ENCODE measurements around the gene ZNF516.

Gene ZNF516

DNA sequence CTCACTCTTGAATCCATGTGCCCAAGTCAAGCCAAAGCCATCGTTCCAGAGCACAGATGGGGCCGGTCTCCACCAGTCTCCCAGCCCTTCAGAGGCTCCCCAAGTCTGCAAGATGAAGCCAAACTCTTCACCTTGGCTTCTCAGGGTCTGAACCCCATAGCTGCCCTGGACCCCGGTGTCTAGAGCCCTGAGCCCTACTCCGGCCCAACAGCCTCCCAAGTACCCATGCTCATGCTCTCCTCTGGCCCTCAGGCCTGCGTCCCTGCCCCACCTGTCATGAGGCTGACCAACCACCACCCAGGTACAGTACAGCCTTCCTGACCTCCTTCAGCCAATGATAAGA, 46.0 kb downstream of the ZNF516 start:
- Histone ChIP-seq H3K18ac (ENCODE audit: low read depth in 1 of 2, low read length in 2 of 2) (peak overlapping the region; percentile 11 to 14), H2BK12ac (ENCODE audit: low read length in 2 of 2) (peak overlapping the region; percentile 1 to 9), H3K27me3 (ENCODE audit: control insufficient read depth in 1 of 2, insufficient read depth in 1 of 2, low read length in 2 of 2) (no peaks in the 10 kb centered on the region), H2AFZ (ENCODE audit: low read depth, low read length) (no peak overlapping the region), H4K8ac (ENCODE audit: low read length) (peak overlapping the region; percentile 35), H2BK5ac (ENCODE audit: low read depth, low read length, poor library complexity, severe bottlenecking) (no peak overlapping the region), H2BK120ac (ENCODE audit: low read depth, low read length) (no peak overlapping the region), H3K4me2 (ENCODE audit: low read length, poor library complexity, severe bottlenecking) (no peak overlapping the region), H2AK5ac (ENCODE audit: low read length, severe bottlenecking) (peak overlapping the region; percentile 26), H4K91ac (ENCODE audit: low read length) (no peak overlapping the region), H3K9ac (ENCODE audit: low read length) (no peak overlapping the region), H3K23ac (ENCODE audit: low read length in 2 of 2) (no peak overlapping the region), H3K4me3 (ENCODE audit: insufficient read depth in 1 of 2, low read depth in 1 of 2, low read length in 2 of 2) (no peak overlapping the region), H2BK15ac (ENCODE audit: low read depth, poor library complexity, severe bottlenecking) (no peak overlapping the region), H3K4ac (ENCODE audit: low read depth in 1 of 2, low read length in 2 of 2) (peak overlapping the region in 1 of 2 experiments; percentile 47), H3K9me3 (ENCODE audit: control insufficient read depth, low read length) (no peaks in the 10 kb centered on the region), H3K14ac (ENCODE audit: low read length in 2 of 2) (no peak overlapping the region), H3K79me1 (replicated peaks; ENCODE audit: low read length, poor library complexity, severe bottlenecking) (peaks cover 8% of the 10 kb centered on the region), H3K27ac (ENCODE audit: low read length, poor library complexity, severe bottlenecking) (no peak overlapping the region), H3K36me3 (ENCODE audit: control insufficient read depth in 1 of 2, insufficient read depth in 2 of 2, low read depth in 1 of 2, low read length in 2 of 2) (peaks cover 0 to 5% of the 10 kb centered on the region in 2 experiments), H3K4me1 (ENCODE audit: control insufficient read depth, insufficient read depth, low read depth, low read length) (peaks cover 42% of the 10 kb centered on the region)
- 97% methylated on average over 5 of the region's 5 CpGs for WGBS
- no peak for DNase-seq

DNA sequence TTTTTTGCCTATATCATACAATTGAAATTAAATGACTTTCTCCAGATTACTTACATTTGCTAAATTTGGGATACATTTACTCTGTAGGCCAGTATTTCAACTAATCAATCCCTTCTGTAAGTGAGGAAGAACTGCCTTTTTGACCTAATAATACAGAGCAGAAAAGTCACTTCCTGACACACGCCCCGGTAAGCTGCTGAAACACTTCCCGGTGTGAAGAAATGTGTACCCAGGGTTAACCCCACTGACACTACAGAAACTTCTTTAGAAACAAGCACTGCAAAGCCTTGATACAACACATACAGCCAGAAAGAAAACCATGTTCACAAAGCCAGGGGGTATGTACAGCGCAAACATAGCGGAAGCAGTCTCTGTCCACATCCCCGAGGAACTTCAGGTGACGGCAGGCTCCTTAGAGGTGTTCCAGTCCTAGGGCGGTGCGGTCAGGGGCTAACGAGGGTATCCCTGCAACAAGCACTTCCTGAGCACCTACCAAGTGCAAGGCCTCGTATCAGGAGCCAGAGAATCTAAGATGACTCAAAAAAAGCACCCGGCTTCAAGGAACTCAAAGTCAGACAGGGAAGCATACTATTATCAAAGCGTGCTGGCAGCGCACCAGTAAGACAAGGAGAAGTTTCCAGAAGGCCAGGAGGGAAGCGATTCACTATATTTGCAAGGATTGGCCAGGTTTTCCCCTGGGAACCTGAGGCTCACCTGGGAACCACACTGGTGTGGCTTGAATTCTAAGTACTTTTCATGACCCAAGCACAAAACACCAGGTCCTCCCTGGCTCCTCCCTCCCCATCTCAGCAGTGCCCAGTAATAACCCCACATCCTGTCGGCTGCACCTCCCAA, 46.6 kb downstream of the ZNF516 start:
- 80% methylated on average over 16 of the region's 16 CpGs for WGBS
- Histone ChIP-seq H3K36me3 (ENCODE audit: control insufficient read depth in 1 of 2, insufficient read depth in 2 of 2, low read depth in 1 of 2, low read length in 2 of 2) (peaks cover under 1 to 11% of the 10 kb centered on the region in 2 experiments), H3K14ac (ENCODE audit: low read length in 2 of 2) (no peak overlapping the region), H3K27me3 (ENCODE audit: control insufficient read depth in 1 of 2, insufficient read depth in 1 of 2, low read length in 2 of 2) (no peaks in the 10 kb centered on the region), H3K79me1 (replicated peaks; ENCODE audit: low read length, poor library complexity, severe bottlenecking) (peaks cover 10% of the 10 kb centered on the region), H3K18ac (ENCODE audit: low read depth in 1 of 2, low read length in 2 of 2) (peak overlapping the region; percentile 29 to 52), H3K23ac (ENCODE audit: low read length in 2 of 2) (no peak overlapping the region), H2BK5ac (ENCODE audit: low read depth, low read length, poor library complexity, severe bottlenecking) (no peak overlapping the region), H3K4me2 (ENCODE audit: low read length, poor library complexity, severe bottlenecking) (no peak overlapping the region), H4K8ac (ENCODE audit: low read length) (peak overlapping the region; percentile 35), H3K27ac (ENCODE audit: low read length, poor library complexity, severe bottlenecking) (no peak overlapping the region), H4K91ac (ENCODE audit: low read length) (peak overlapping the region; percentile 18), H3K9ac (ENCODE audit: low read length) (peak overlapping the region; percentile 61), H2AFZ (ENCODE audit: low read depth, low read length) (no peak overlapping the region), H3K4ac (ENCODE audit: low read depth in 1 of 2, low read length in 2 of 2) (no peak overlapping the region), H3K4me1 (ENCODE audit: control insufficient read depth, insufficient read depth, low read depth, low read length) (peaks cover 48% of the 10 kb centered on the region), H2AK5ac (ENCODE audit: low read length, severe bottlenecking) (peak overlapping the region; percentile 26), H2BK15ac (ENCODE audit: low read depth, poor library complexity, severe bottlenecking) (no peak overlapping the region), H2BK120ac (ENCODE audit: low read depth, low read length) (no peak overlapping the region), H2BK12ac (ENCODE audit: low read length in 2 of 2) (peak overlapping the region in 1 of 2 experiments; percentile 9), H3K4me3 (ENCODE audit: insufficient read depth in 1 of 2, low read depth in 1 of 2, low read length in 2 of 2) (no peak overlapping the region), H3K9me3 (ENCODE audit: control insufficient read depth, low read length) (no peaks in the 10 kb centered on the region)
- DNase-seq = peak; percentile 5

DNA sequence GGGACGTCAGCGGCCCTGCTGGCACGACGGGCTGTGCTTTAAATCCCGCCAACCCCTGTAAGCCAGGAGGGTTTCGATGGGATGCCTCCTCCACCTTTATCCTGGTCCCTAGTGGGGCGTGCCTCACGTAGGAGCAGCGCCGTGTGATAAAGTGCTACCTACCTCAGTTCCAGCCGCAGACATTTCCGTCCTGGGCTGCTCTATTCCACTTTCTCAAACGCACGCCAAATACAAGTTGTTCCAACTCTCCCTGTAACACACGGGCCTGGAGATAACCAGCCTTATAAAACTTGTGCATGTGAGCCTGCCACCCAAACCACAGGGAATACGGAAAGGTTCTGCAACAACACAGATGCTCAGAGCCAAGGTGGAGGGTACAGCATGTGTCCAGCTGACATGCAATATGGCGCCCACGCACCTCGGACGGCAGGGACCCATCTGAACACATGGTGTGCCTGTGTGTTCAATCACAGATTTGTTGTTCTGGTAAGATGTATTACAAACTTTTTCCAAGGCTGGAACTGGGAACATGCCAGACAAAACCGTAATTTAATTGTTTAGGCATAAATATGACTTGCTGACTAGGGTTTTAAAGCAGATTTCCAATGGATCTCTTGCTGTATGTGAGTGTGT, 47.7 kb downstream of the ZNF516 start:
- Histone ChIP-seq H3K18ac (ENCODE audit: low read depth in 1 of 2, low read length in 2 of 2) (no peak overlapping the region), H3K23ac (ENCODE audit: low read length in 2 of 2) (peak overlapping the region in 1 of 2 experiments; percentile 75), H2BK15ac (ENCODE audit: low read depth, poor library complexity, severe bottlenecking) (no peak overlapping the region), H2BK12ac (ENCODE audit: low read length in 2 of 2) (peak overlapping the region in 1 of 2 experiments; percentile 26), H3K4me3 (ENCODE audit: insufficient read depth in 1 of 2, low read depth in 1 of 2, low read length in 2 of 2) (peak overlapping the region in 1 of 2 experiments; percentile 58), H3K9me3 (ENCODE audit: control insufficient read depth, low read length) (no peaks in the 10 kb centered on the region), H3K4me1 (ENCODE audit: control insufficient read depth, insufficient read depth, low read depth, low read length) (peaks cover 46% of the 10 kb centered on the region), H3K27ac (ENCODE audit: low read length, poor library complexity, severe bottlenecking) (no peak overlapping the region), H3K9ac (ENCODE audit: low read length) (peak overlapping the region; percentile 61), H3K4ac (ENCODE audit: low read depth in 1 of 2, low read length in 2 of 2) (no peak overlapping the region), H3K36me3 (ENCODE audit: control insufficient read depth in 1 of 2, insufficient read depth in 2 of 2, low read depth in 1 of 2, low read length in 2 of 2) (peaks cover 5 to 20% of the 10 kb centered on the region in 2 experiments), H3K14ac (ENCODE audit: low read length in 2 of 2) (no peak overlapping the region), H3K79me1 (replicated peaks; ENCODE audit: low read length, poor library complexity, severe bottlenecking) (peaks cover 16% of the 10 kb centered on the region), H2AFZ (ENCODE audit: low read depth, low read length) (no peak overlapping the region), H3K4me2 (ENCODE audit: low read length, poor library complexity, severe bottlenecking) (no peak overlapping the region), H2BK5ac (ENCODE audit: low read depth, low read length, poor library complexity, severe bottlenecking) (no peak overlapping the region), H4K8ac (ENCODE audit: low read length) (no peak overlapping the region), H3K27me3 (ENCODE audit: control insufficient read depth in 1 of 2, insufficient read depth in 1 of 2, low read length in 2 of 2) (no peaks in the 10 kb centered on the region), H4K91ac (ENCODE audit: low read length) (no peak overlapping the region), H2BK120ac (ENCODE audit: low read depth, low read length) (no peak overlapping the region), H2AK5ac (ENCODE audit: low read length, severe bottlenecking) (no peak overlapping the region)
- peak; percentile 2 for DNase-seq
- 97% methylated on average over 21 of the region's 21 CpGs for WGBS
